Kidney glomerular epithelial cell (primary cell): ENCODE data around the gene ZNF521.

Source experiments
- DNase-seq: peaks from one replicate; lab custom pipeline; 2025; lab: John Stamatoyannopoulos, UW

Gene ZNF521

GRCh38 chr18:25225151-25225550 is 126.8 kb downstream of the ZNF521 start:
- DNase-seq, result no peak

- no peak for DNase-seq
Observed at GRCh38 chr18:25223899-25224886, 127.8 kb downstream of the ZNF521 start.

- no peak for DNase-seq
Observed at GRCh38 chr18:25223211-25223610, 128.8 kb downstream of the ZNF521 start.

GRCh38 chr18:25222648-25223047 is 129.3 kb downstream of the ZNF521 start:
- no peak for DNase-seq

GRCh38 chr18:25210622-25211021 is 141.3 kb downstream of the ZNF521 start:
- no peak for DNase-seq

DNA sequence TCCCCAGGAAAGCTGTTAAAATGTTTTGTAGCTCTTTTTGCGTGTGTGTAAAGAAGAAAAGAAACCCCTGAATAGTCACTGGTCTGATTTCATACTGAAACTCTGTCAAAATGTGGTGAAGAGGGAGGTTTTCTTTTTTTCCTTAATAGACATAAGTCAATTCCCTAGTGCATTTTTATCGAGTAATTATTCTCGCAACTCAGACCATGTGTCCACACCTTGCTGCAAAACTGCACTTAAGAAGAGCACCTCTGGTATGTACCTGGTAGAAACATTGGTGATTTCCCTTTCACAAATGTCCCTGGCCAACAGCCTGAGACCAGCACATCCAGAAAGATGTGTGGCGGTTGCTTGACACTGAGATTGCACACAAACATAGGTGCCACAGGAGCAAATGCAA is 159.9 kb downstream of the ZNF521 start:
- no peak for DNase-seq

- DNase-seq, result no peak
Observed at GRCh38 chr18:25190472-25190871, 161.5 kb downstream of the ZNF521 start.

DNA sequence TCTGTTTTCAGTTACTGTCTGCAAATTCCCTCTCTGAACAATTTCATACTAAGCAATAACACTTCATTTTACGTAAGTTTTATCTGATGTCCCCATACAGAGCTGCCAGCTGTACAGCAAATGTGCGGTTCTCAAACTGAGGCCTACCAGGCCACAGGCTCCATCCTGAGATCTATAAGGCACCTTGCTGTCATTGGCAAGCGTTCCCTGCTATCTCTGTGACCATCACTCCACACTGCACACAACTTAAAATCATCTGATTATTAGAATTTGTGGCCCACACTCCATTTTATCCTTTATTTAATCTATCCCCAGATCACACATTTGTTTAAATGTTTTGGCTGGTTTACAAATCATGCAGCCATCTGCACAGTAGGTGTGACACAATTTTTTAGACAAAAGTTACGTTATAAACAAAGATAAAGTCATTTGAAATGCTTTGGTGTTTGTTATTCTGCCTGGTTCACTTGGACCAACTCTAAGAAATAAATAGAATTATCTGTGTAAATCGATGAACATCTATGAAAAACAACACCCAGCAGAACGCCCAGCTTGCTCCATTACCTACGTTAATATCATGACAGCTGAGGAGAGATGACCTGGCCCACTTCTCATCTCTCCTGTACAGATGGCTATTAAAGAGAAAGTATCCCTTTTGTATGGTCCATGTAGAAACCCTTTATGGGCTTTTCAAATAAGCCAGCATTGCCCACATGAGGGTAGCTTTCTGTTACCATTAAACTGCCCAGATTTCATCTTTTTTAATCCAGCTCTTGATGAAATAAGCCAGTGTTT is 162.4 kb downstream of the ZNF521 start:
- no peak for DNase-seq

- no peak for DNase-seq
Observed at GRCh38 chr18:25187521-25188192, 164.3 kb downstream of the ZNF521 start.

DNA sequence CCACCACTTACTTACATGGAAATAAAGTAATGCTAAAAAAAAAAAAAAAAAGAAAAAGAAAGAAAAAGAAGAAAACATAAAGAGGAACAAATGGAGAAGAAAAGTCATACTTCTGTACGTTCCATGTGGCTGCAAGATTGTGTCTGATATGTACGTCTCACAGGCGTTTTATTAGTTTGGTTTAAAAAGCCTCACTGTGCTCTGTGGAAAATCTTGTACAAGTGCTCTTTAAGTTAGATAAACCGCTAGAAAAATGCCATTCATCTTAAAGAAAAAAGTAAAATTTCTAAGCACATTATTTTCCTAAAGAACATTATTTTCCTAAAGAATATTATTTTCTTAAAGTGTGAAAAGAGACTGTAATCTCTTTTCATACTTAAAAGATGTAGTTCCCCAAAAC is 165.1 kb downstream of the ZNF521 start:
- no peak for DNase-seq

GRCh38 chr18:25181993-25182392 is 170.0 kb downstream of the ZNF521 start:
- DNase-seq, result no peak

DNA sequence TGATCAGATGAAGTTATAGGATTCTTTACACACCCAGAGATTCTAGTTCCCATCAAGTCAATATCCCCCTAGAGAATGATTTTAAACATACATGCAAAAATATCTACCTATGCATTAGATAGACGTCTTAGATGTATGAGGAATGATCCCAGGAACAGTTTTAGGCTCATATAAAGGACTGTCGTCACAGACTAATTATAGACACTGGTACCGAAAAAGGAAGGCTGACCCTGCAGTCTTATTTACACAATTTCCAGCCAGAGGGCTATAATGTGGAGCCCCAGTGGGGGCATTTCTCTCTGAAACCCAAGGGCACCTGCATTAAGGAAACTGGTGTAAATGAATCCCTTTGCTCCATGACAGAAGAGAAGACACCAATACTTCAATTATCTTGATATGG is 170.4 kb downstream of the ZNF521 start:
- no peak for DNase-seq

DNA sequence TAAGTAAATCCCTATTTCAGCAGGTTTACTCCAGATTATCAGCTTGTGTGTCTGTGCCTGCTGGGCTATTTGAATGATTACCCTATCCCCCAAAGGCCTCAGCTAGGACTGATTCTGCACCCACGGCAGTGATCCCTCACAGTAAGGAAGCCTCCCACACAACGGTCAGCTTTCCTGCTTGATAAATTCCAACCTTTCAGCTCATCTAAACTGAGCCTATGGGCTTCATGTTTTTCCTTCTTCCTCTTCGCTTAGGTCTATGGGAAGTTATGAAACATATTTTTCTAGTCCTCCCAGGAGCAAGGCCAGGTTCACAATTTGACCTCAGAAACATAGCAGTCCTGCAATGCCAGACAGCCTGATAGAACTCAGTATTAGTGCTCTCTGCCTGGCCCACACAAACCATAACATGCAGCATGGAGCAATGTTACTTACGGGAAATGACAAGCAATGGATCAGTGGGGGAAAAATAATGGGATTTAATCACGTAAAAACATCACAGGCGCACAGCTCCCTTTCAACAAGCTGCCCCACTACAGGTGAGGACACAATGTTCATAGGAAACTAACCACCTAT is 170.9 kb downstream of the ZNF521 start:
- no peak for DNase-seq

GRCh38 chr18:25177631-25178030 is 174.3 kb downstream of the ZNF521 start:
- DNase-seq, result no peak

- no peak for DNase-seq
Observed at GRCh38 chr18:25176518-25177042, 175.4 kb downstream of the ZNF521 start.

DNA sequence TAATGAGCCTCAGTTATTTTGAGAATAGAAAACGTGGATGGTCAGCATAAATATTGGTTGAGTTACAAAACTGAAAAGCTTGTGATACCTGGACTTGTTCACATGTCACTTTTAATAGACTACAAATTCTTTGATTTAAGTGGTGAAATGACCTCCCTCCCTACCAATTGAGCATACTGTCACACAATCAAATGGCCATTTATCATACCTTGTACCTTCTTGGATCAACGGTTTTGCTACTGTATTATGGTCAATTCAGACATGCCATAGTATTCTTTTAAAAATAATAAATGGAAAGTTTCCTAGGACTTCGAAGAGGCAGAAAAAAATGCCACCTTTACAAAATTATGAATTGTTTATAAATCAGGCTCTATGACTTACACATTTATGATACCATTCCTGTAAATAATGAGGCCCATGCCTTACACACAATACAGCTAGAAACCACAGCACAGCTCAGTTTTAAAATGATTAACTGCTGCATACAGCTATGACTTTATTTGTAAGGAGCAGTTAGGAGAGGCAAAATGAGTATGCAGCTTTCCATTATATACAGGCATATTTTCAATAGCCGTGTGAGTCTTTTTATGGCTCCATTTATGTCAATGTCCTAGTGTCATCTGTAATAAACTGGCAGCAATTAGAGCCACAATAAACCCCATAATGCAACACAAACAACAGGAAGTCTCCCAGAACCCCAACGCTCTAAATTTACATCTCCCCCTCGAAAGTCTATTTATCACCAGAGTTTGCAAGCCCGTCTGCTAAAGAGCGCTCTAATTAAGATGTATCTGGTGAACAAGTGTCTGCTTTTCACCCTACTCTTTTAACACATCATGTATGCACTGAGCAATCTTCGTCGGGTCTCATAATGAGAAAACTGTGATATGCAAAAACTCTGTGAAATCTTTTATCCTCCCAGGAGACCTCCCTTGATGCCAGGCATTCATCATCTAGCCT is 176.1 kb downstream of the ZNF521 start:
- no peak for DNase-seq

- DNase-seq, result no peak
Observed at GRCh38 chr18:25174324-25174723, 177.6 kb downstream of the ZNF521 start.

DNA sequence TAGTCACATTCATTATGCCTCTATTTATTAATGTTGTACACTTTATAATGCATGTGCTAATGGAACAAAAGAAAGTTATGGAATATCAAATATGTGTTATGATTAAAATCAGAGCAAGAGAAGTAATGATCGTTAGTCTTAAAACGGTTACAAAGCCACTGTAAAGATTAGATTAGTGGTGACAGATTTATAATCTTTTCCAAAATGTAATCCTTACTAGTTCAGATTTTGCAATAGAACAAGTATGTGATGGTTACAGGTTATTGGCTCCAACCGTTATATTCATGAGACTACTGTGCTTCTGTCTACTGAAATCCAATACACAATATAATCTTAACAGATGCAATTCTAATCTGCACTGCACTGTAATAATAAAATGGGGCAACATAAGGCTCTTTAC is 180.6 kb downstream of the ZNF521 start:
- no peak for DNase-seq

DNA sequence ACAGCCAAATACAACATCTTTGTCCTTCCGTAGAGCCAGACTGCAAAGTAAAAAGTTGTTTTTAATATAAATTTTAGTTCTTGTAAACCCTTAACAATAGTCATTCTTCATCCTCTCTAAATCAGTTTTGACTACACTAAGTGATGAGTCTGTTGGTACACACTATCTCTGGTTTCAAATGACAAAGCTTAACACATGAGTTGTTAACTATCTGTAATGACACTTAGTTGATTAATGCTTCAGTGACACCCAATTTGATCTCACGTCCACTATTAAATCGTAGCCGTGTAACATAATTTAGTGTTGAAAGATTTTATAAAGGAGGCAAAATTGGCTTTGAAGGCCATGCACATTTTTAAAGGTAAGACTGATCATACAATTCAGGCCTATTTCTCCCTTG is 181.6 kb downstream of the ZNF521 start:
- no peak for DNase-seq

DNA sequence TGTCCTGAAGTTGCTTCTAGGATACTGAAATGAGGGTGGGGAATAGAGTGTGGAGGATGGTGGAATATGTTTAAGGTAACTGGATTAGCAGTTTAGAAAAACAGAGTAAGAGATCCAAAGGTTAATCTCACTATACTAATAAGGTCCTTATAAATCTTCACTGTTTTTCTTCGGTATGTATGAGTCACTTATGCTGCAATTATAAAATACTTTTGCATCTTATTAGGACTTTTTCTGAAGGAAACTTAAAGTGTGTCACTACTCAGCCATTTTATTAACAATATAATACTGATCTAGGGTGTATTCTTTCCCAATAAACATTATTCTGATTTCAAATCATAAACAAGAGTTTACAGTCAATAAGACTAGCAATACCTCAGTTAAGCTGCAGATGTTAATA is 182.3 kb downstream of the ZNF521 start:
- no peak for DNase-seq
